ENCODE data around the gene TCAIM. TPM values are rescaled to one million over a fixed set of nuclear protein-coding genes. Genes with fewer than 3 reads are reported as not detected.

TCAIM gene
- total and polyA plus RNA-seq, 9 donors, result 11.1 to 24.0 (median 21.9) TPM

DNA sequence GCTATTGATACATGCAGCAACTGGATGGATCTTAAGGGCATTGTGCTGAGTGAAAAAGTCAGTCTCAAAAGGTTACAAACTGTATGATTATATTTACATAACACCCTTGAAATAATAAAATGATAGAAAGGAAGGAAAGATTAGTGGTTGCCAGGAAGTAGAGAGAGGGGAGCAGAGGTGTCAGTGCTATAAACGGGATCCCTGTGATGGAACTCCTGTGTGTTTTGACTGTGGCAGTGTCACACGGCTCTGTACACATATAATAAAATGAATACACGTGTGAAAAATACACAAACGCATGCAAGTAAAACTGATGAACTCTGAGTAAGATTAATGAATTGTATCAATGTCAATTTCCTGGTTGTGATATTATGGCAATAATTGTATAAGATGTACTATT, 60.3 kb downstream of the TCAIM start:
- no peak overlapping the region for H3K4me3 ChIP-seq
- WGBS, 3 donors, result 80 to 87% (median 83%) methylated on average over 4 of the region's 4 CpGs
- peaks cover 4% of the 10 kb centered on the region for H3K4me1 ChIP-seq (ENCODE audit: insufficient read depth)
- H3K27me3 ChIP-seq, result no peaks in the 10 kb centered on the region
- H3K9me3 ChIP-seq, result no peaks in the 10 kb centered on the region
- no peak overlapping the region for H3K27ac ChIP-seq
- TF ChIP-seq EP300 (IDR thresholded peaks at IDR 0.05), result no peak
- TF ChIP-seq, protein P1, sequence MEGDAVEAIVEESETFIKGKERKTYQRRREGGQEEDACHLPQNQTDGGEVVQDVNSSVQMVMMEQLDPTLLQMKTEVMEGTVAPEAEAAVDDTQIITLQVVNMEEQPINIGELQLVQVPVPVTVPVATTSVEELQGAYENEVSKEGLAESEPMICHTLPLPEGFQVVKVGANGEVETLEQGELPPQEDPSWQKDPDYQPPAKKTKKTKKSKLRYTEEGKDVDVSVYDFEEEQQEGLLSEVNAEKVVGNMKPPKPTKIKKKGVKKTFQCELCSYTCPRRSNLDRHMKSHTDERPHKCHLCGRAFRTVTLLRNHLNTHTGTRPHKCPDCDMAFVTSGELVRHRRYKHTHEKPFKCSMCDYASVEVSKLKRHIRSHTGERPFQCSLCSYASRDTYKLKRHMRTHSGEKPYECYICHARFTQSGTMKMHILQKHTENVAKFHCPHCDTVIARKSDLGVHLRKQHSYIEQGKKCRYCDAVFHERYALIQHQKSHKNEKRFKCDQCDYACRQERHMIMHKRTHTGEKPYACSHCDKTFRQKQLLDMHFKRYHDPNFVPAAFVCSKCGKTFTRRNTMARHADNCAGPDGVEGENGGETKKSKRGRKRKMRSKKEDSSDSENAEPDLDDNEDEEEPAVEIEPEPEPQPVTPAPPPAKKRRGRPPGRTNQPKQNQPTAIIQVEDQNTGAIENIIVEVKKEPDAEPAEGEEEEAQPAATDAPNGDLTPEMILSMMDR (IDR thresholded peaks at IDR 0.05), result no peak
- TF ChIP-seq POLR2A (IDR thresholded peaks at IDR 0.05), result no peak
- intact Hi-C loops (cut with DNase I), result loop anchor here in 1 of 4 donors (10.0 kb wide), 1 partner anchor 64 kb away; the partner anchor contains the start of gene TCAIM
- DNase-seq, result no peak
- no peaks in the 10 kb centered on the region for H3K36me3 ChIP-seq

DNA sequence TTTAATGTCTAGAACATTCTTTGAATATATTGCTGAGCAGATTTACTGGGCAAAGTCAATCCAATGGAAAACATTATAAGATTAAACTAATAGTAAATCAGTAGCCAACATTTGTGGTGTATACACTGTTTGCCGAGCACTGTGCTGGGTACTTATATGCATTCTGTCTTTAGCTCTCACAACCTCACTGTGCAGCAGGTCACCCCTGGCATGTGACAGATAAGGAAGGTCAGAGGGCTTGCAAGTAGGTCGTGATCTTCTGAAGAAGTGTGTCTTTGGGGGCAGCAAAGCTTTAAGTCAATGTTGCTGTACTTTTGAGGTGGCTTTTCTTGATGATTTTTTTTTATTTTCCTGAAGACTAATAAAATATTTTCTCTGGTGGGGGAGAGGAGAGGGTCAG, 62.2 kb downstream of the TCAIM start:
- H3K27ac ChIP-seq, result no peak overlapping the region
- H3K4me3 ChIP-seq, result no peak overlapping the region
- H3K4me1 ChIP-seq (ENCODE audit: insufficient read depth), result peaks cover 1% of the 10 kb centered on the region
- no peak for TF ChIP-seq POLR2A (IDR thresholded peaks at IDR 0.05)
- TF ChIP-seq, protein P1 (IDR thresholded peaks at IDR 0.05), result no peak
- no peak for TF ChIP-seq EP300 (IDR thresholded peaks at IDR 0.05)
- intact Hi-C loops (cut with DNase I), result no loop called here
- H3K27me3 ChIP-seq, result no peaks in the 10 kb centered on the region
- DNase-seq, result no peak
- H3K36me3 ChIP-seq, result no peaks in the 10 kb centered on the region
- 63 to 74% (median 66%) methylated on average over 2 of the region's 2 CpGs for WGBS, 3 donors
- H3K9me3 ChIP-seq, result no peaks in the 10 kb centered on the region

DNA sequence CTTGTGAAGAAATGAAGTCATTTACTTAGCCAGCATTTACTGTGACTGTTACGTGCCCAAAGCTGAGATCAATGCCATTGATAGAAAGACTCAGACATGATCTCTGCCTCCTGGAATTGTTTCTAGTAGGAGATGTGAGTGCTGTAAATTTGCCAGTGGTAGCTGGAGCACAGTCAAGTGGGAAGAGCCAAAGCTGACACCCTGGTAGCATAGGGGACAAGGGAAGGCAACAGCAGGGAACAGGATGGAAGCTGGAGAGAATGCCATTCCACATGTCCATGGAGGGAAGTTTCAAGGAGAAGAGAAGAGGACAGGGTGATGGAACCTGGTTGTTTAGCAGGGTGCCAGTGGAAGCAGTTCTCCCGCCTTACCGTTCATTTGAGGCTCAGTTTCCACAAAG, 64.0 kb downstream of the TCAIM start:
- no peaks in the 10 kb centered on the region for H3K9me3 ChIP-seq
- H3K36me3 ChIP-seq, result no peaks in the 10 kb centered on the region
- no peak overlapping the region for H3K4me3 ChIP-seq
- TF ChIP-seq, protein P1 (IDR thresholded peaks at IDR 0.05), result no peak
- TF ChIP-seq EP300 (IDR thresholded peaks at IDR 0.05), result no peak
- TF ChIP-seq POLR2A (IDR thresholded peaks at IDR 0.05), result no peak
- DNase-seq, result no peak
- no peaks in the 10 kb centered on the region for H3K27me3 ChIP-seq
- H3K4me1 ChIP-seq (ENCODE audit: insufficient read depth), result no peaks in the 10 kb centered on the region
- H3K27ac ChIP-seq, result no peak overlapping the region
- WGBS, 3 donors, result 96 to 100% (median 96%) methylated on average over 3 of the region's 3 CpGs
- intact Hi-C loops (cut with DNase I), result no loop called here

DNA sequence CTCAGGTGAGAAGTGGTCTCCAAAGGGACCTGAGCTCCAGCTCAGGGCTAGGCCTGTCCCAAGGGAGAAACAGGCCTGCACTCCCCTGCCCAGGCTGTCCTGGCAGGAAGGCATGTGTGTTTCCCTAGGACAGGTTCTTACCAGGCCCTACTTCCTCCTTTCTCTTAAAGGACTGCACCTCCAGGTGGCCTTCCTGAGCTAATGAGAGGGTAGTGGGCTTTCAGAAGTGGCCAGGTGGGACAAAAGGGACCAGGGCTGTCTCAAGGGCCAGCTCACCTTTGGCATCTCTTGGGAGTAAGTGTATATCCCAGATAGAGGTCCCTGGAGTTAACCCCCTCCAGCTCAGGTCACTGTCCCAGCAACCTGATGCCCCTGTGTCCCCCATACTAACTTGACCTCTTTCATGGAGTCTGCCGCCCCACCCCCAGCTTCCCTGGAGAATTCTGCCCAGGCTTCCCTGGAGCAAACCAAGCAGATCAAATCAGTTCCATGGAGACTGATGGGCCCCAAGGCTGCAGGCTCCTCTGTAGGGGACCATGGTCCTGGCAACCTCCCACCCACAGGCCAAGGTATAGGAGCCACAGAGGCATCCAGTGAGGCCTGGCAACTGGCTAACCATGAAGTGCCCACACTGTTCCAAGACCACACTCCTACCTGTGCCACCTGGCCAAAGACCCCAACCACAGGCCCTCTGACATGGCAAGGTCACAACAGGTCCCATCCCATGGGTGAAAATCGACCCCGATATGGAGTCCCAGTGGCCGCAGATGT, 71.3 kb downstream of the TCAIM start:
- Histone ChIP-seq H3K4me1 (ENCODE audit: insufficient read depth) (no peaks in the 10 kb centered on the region), H3K36me3 (no peaks in the 10 kb centered on the region), H3K27me3 (no peaks in the 10 kb centered on the region), H3K4me3 (no peak overlapping the region), H3K9me3 (no peaks in the 10 kb centered on the region), H3K27ac (no peak overlapping the region)
- intact Hi-C loops (cut with DNase I), result no loop called here
- DNase-seq, result no peak
- TF ChIP-seq POLR2A (IDR thresholded peaks at IDR 0.05) (no peak), EP300 (IDR thresholded peaks at IDR 0.05) (no peak)
- TF ChIP-seq, protein P1 (IDR thresholded peaks at IDR 0.05), result no peak
- 83 to 87% (median 84%) methylated on average over 4 of the region's 4 CpGs for WGBS, 3 donors
